MM.1S (cell line): ENCODE results near the gene ZSCAN25.

ENCODE experiments used
- CTCF ChIP-seq: fragments of 300-600 bp; sonication (generic); IDR thresholded peaks from 2 replicates; pipeline ENCODE4 v1.5.1; 2016; ENCODE audit warnings: antibody characterized with exemption, low read length, mixed read lengths
- EZH2 ChIP-seq: fragments of 300-600 bp; sonication (generic); optimal IDR thresholded peaks from 2 replicates; pipeline ENCODE3; 2017; ENCODE audit warnings: low read depth, mild to moderate bottlenecking, antibody characterized with exemption, low read length, mixed read lengths

GRCh38 chr7:99619571-99620130, 2.9 kb downstream of the ZSCAN25 start:
- TF ChIP-seq CTCF = no peak
- TF ChIP-seq EZH2 = no peak
